AG10803 (cell line): Measurements from ENCODE around the gene ZNF576.
A peak's percentile ranks its signal among the peaks of the same experiment; 100 is the strongest.

ENCODE experiments used
- DNase-seq: peaks from one replicate; pipeline ENCODE4 v3.0.0; 2010; ENCODE audit warnings: low read depth
- H3K4me3 ChIP-seq: 2 replicates; pipeline ENCODE4 v1.5.1; 2011; ENCODE audit warnings: mild to moderate bottlenecking, low read length, control low read depth
- TF ChIP-seq, protein P1 (sequence below): conservative IDR thresholded peaks from 2 replicates; pipeline ENCODE4 v1.5.1; 2011; ENCODE audit warnings: mild to moderate bottlenecking, low read length, control low read depth, inconsistent platforms

ZNF576 gene

DNA sequence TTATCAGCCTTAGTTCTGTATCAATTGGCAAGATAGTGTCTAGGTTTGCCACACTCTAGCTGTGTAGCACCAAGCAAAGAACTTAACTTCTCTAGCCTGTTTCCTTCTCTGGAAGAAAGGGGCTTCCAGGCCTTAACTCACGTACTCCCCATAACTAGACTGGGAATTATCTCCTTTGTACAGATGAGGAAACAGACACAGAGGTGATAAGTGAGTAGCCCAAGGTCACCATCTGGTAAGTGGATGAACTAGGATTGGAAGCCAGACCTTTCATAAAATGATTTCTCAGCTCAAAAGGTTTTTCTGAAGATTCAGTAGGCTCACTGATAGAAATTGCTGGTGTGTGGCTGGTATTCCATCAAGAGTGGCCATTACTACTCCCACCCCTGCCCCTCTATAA, 19.9 kb downstream of the ZNF576 start:
- DNase-seq: no peak
- TF ChIP-seq, protein P1, sequence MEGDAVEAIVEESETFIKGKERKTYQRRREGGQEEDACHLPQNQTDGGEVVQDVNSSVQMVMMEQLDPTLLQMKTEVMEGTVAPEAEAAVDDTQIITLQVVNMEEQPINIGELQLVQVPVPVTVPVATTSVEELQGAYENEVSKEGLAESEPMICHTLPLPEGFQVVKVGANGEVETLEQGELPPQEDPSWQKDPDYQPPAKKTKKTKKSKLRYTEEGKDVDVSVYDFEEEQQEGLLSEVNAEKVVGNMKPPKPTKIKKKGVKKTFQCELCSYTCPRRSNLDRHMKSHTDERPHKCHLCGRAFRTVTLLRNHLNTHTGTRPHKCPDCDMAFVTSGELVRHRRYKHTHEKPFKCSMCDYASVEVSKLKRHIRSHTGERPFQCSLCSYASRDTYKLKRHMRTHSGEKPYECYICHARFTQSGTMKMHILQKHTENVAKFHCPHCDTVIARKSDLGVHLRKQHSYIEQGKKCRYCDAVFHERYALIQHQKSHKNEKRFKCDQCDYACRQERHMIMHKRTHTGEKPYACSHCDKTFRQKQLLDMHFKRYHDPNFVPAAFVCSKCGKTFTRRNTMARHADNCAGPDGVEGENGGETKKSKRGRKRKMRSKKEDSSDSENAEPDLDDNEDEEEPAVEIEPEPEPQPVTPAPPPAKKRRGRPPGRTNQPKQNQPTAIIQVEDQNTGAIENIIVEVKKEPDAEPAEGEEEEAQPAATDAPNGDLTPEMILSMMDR: no peak
- H3K4me3 ChIP-seq: no peak overlapping the region

DNA sequence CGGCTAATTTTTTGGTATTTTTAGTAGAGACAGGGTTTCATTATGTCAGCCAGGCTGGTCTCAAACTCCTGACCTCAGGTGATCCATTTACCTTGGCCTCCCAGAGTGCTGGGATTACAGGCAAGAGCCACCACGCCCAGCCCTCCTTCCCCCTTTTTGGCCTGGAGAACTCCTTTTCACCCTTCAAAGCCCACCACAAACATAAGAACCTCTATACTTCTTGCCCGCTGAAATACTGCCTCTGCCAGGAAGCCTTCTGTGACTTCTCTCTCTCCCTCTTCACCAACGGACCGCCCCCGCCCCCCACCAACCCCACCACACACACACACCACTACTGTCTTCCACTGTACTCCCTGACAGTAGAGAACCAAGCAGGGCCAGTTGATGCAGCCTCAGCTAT, 20.6 kb downstream of the ZNF576 start:
- no peak overlapping the region for H3K4me3 ChIP-seq
- DNase-seq: no peak
- TF ChIP-seq, protein P1: no peak

- peak overlapping the region; percentile 93 for H3K4me3 ChIP-seq
- no peak for DNase-seq
- TF ChIP-seq, protein P1: no peak
These were observed 22.5 kb downstream of the ZNF576 start for GRCh38 chr19:43618921-43619261.

- peak; percentile 86 for DNase-seq
- H3K4me3 ChIP-seq: peak within 1 kb of the TSS; percentile 93
- TF ChIP-seq, protein P1: no peak
These were observed 23.1 kb downstream of the ZNF576 start, which contains the start of gene ZNF428 for GRCh38 chr19:43619262-43620060. Gene ZNF428, minus strand, starts transcription at chr19:43619629. Its CDS starts 5,325 bp downstream, at chr19:43614304.

GRCh38 chr19:43620061-43621001, 23.9 kb downstream of the ZNF576 start:
- H3K4me3 ChIP-seq: peak overlapping the region; percentile 93
- TF ChIP-seq, protein P1: no peak
- DNase-seq: no peak

DNA sequence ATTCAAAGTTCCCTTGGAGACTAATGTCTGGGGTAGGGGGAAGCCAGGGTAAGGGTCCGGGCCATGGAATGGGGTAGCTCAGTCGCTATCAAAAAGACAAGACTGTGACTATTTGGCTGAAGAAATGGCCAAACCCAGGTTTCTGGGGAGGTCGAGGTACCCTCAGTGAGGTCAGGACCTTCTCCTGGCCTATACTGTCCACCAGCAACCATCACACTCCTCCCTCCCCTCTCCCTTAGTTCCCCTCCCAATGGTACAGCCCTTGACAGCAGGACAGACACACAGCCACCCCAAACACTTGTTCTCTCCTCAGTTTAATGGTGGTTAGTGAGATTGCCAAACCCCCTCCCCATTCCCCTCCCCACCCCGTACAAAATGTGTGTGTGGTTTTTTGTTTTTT, 25.7 kb downstream of the ZNF576 start:
- no peak overlapping the region for H3K4me3 ChIP-seq
- TF ChIP-seq, protein P1: no peak
- DNase-seq: no peak

- TF ChIP-seq, protein P1: no peak
- no peak for DNase-seq
- H3K4me3 ChIP-seq: no peak overlapping the region
These were observed 26.6 kb downstream of the ZNF576 start for GRCh38 chr19:43622956-43623355.
